IPS-18a (cell line): Measurements from ENCODE around the gene KIAA0825.

Source experiments
- H3K27ac ChIP-seq: one replicate; pipeline ENCODE4 v1.5.1; 2013; ENCODE audit warnings: low read length
- H3K27me3 ChIP-seq: one replicate; pipeline ENCODE4 v1.6.1; 2013; ENCODE audit warnings: mild to moderate bottlenecking, low read length; ENCODE audit not compliant: control insufficient read depth, insufficient read depth
- H3K36me3 ChIP-seq: one replicate; pipeline ENCODE4 v1.6.1; 2013; ENCODE audit warnings: low read depth, low read length; ENCODE audit not compliant: control insufficient read depth
- H3K4me1 ChIP-seq: one replicate; pipeline ENCODE4 v1.6.1; 2013; ENCODE audit warnings: low read depth, low read length; ENCODE audit not compliant: control insufficient read depth
- H3K4me3 ChIP-seq: one replicate; pipeline ENCODE4 v1.5.1; 2013; ENCODE audit warnings: low read length
- H3K9ac ChIP-seq: one replicate; pipeline ENCODE4 v1.6.1; 2013; ENCODE audit warnings: mild to moderate bottlenecking, low read length, moderate library complexity
- H3K9me3 ChIP-seq: one replicate; pipeline ENCODE4 v1.6.1; 2013; ENCODE audit warnings: low read depth, low read length; ENCODE audit not compliant: control insufficient read depth

KIAA0825 gene

DNA sequence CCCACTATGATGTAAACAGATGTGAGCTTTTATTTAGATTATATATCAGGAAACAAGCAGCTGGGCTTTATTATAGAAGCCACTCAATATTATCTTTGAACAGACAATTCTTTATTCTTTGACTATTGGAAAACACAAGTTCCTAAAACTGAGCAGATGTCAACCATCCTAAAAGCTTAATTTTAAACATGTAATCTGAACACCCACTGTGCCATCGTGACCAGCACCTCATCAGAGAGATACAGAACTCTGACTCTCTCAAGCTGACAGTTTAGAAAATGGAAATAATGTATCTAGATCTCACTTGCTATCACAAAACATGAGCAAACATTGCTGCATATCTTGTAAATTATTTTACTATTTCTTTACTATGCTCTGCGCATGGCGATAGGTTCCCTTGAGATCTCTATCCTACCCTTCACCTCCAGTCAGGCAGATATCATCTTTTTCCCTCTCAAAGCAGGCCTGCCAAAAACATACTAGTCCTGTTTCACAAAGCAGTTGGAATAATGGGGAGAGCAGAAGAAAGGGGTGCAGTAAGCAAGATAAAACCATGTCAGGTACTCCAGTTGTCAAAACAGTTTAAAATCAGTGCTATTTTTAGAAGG is 151.0 kb downstream of the KIAA0825 start:
- Histone ChIP-seq H3K27me3 (no peaks in the 10 kb centered on the region), H3K9ac (no peak overlapping the region), H3K36me3 (no peaks in the 10 kb centered on the region), H3K4me1 (no peaks in the 10 kb centered on the region), H3K9me3 (no peaks in the 10 kb centered on the region), H3K4me3 (no peak overlapping the region), H3K27ac (no peak overlapping the region)

DNA sequence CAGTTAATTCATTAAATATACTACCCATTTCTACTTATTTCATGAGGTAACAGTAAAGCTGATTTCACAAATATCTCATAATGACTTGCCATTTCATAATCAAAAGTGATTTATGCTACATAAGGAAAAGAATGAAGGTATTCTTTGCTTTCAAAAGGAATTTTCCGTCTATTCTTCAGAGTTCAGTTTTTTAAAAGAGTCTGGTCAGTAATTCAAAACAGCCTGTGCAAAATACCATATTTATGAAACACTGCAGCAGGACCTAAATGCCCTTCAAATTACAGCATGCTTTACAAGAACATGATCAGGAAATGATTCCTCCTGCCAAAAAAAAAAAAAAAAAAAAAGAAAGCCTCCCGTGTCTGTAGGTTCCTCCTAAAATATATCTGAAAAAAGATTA is 154.7 kb downstream of the KIAA0825 start:
- Histone ChIP-seq H3K27ac (no peak overlapping the region), H3K9me3 (no peaks in the 10 kb centered on the region), H3K9ac (no peak overlapping the region), H3K4me3 (no peak overlapping the region), H3K36me3 (no peaks in the 10 kb centered on the region), H3K4me1 (no peaks in the 10 kb centered on the region), H3K27me3 (no peaks in the 10 kb centered on the region)

DNA sequence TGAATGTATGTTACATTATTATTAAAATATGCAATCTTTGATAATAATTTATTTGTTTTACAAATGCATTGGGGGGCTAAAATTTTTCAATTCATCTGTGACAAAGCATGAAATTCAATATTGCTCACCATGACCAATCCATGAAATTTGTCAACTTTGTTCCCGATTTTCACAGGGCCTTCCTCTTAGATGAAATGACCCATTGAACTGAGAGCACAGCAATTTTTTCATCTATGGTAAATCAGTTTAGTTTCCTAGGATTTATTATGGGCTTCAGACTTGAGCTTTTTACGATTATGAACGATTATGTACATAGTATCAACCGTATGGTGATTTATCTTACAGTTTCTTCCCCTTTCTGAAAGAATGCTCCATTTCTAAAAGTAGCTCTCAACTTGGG is 157.3 kb downstream of the KIAA0825 start:
- Histone ChIP-seq H3K27ac (no peak overlapping the region), H3K4me1 (no peaks in the 10 kb centered on the region), H3K4me3 (no peak overlapping the region), H3K27me3 (no peaks in the 10 kb centered on the region), H3K36me3 (no peaks in the 10 kb centered on the region), H3K9ac (no peak overlapping the region), H3K9me3 (no peaks in the 10 kb centered on the region)

DNA sequence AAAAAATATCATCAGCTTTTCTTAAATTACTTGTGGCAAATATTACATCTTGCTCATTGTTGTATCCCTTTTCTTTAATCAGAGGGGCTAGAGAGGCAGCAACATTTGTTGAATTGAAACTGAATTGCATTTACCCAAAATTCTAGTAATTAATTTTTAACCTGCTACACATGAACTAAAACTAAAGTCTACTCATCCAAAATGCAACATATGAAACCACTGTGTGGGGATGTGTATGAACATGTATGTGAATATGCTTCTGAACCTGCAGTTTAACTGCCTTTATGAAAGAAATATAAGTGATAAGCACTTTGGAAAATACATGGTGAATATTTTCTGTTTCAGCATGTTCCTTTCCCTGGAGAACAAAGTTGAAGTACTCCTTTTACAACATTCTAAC is 158.5 kb downstream of the KIAA0825 start:
- H3K4me1 ChIP-seq: no peaks in the 10 kb centered on the region

DNA sequence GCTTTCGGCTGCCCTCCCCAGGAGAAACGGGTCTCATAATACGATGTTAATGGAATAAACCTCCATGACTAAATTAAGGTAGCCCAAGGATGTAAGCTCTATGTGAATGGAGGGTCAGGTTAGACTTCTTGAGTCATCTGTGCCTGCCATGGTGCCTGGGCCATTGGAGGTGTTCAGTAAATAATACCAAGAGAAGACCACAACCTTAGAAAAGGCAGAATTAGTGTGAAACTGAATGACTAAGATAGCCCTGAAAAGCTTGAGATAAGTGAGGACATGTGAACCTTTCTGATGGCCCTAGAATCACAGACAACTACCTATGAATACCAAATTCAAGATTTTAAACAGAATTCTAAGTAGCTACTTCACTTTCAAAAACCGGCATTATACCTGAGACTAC is 160.6 kb downstream of the KIAA0825 start:
- no peak overlapping the region for H3K9ac ChIP-seq
- no peak overlapping the region for H3K4me3 ChIP-seq
- H3K4me1 ChIP-seq: no peaks in the 10 kb centered on the region

More for the DNA sequence above, 158.5 kb downstream of the KIAA0825 start:
- no peaks in the 10 kb centered on the region for H3K27me3 ChIP-seq
- no peak overlapping the region for H3K27ac ChIP-seq
- H3K4me3 ChIP-seq: no peak overlapping the region
- no peak overlapping the region for H3K9ac ChIP-seq
- H3K9me3 ChIP-seq: no peaks in the 10 kb centered on the region
- H3K36me3 ChIP-seq: no peaks in the 10 kb centered on the region

DNA sequence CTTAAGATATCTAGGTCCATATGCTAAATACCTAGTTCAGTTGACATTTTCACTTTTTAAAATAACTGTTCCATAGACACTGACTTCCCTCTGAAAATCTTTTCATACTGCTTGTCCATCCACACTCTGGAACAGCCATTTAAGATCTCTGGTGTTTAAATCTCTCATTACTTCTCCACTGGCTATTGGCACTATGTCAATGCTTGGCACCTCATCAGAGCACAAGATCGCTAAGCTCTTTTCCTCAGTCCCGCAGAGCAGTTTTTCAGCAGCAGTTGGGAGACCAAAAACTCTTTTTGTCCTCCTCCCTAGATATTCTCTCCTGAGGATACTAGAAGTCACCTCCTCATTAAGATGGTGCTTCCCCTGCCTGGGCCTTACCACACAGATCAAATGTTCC is 172.7 kb downstream of the KIAA0825 start:
- Histone ChIP-seq H3K27me3 (no peaks in the 10 kb centered on the region), H3K9ac (no peak overlapping the region), H3K4me3 (no peak overlapping the region), H3K9me3 (no peaks in the 10 kb centered on the region), H3K27ac (no peak overlapping the region), H3K4me1 (peaks cover 3% of the 10 kb centered on the region), H3K36me3 (no peaks in the 10 kb centered on the region)

More for the DNA sequence above, 160.6 kb downstream of the KIAA0825 start:
- H3K27ac ChIP-seq: no peak overlapping the region
- H3K36me3 ChIP-seq: no peaks in the 10 kb centered on the region
- no peaks in the 10 kb centered on the region for H3K9me3 ChIP-seq
- H3K27me3 ChIP-seq: no peaks in the 10 kb centered on the region

DNA sequence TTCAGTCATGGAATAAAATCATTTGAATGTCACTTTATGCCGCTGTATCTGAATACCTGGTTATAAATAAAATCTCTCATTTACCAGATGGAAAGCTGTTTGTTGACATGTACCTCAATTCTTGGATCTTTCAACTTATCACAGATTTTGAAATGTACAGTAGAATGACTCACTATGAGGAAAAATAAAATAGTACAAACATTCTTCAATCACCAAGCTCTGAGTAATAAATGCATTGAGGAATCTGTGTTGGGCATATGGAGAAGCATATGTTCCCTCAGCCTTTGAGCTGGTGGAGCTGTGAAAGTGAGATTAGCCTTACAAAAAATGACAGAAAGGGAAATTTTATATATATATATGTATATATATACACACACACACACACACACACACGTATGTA is 175.4 kb downstream of the KIAA0825 start:
- H3K9ac ChIP-seq: no peak overlapping the region
- no peaks in the 10 kb centered on the region for H3K27me3 ChIP-seq
- H3K36me3 ChIP-seq: no peaks in the 10 kb centered on the region
- no peaks in the 10 kb centered on the region for H3K4me1 ChIP-seq
- H3K27ac ChIP-seq: no peak overlapping the region
- H3K4me3 ChIP-seq: no peak overlapping the region
- no peaks in the 10 kb centered on the region for H3K9me3 ChIP-seq

DNA sequence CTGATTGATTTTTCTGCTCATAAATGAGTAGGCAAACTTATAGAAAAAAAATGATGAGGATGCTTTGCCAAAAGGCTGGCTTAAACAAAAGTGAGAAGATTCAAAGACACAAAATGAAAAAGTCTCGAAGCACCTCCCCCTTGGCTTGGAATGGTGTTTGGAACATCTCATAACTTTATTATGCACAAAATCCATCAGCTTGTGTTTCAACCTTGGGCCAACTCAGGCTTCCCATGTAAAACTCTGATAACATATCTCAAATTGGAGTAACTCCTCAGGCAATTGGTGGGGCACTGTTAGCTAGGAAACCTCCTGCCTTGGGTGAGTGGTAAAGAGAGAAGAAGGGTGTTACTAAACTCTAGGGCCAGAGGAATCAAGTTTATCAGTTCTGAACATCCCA is 176.3 kb downstream of the KIAA0825 start:
- no peak overlapping the region for H3K27ac ChIP-seq
- no peak overlapping the region for H3K9ac ChIP-seq
- H3K4me3 ChIP-seq: no peak overlapping the region
- H3K36me3 ChIP-seq: no peaks in the 10 kb centered on the region
- H3K9me3 ChIP-seq: no peaks in the 10 kb centered on the region
- H3K4me1 ChIP-seq: no peaks in the 10 kb centered on the region
- H3K27me3 ChIP-seq: no peaks in the 10 kb centered on the region

DNA sequence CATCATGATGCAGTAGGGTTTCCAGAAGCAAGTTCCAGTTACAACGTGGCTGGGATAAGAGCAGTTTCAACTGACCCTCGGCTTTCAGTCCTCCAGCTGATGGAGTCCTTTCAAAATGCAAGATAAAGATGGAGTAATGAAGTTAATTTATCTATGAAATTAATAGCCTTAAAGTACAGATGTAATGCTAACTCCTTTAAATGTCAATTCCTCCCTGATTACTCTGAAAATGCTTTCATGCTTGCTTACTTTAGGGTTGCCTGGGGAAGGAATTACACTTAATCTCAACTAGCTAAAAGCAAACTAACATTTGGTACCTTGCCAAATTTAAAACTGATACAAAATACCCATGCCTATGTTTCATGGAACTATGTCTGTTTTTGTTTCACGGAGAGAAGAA is 178.4 kb downstream of the KIAA0825 start:
- Histone ChIP-seq H3K27me3 (no peaks in the 10 kb centered on the region), H3K36me3 (no peaks in the 10 kb centered on the region), H3K27ac (no peak overlapping the region), H3K9me3 (no peaks in the 10 kb centered on the region), H3K9ac (no peak overlapping the region), H3K4me3 (no peak overlapping the region), H3K4me1 (no peaks in the 10 kb centered on the region)

DNA sequence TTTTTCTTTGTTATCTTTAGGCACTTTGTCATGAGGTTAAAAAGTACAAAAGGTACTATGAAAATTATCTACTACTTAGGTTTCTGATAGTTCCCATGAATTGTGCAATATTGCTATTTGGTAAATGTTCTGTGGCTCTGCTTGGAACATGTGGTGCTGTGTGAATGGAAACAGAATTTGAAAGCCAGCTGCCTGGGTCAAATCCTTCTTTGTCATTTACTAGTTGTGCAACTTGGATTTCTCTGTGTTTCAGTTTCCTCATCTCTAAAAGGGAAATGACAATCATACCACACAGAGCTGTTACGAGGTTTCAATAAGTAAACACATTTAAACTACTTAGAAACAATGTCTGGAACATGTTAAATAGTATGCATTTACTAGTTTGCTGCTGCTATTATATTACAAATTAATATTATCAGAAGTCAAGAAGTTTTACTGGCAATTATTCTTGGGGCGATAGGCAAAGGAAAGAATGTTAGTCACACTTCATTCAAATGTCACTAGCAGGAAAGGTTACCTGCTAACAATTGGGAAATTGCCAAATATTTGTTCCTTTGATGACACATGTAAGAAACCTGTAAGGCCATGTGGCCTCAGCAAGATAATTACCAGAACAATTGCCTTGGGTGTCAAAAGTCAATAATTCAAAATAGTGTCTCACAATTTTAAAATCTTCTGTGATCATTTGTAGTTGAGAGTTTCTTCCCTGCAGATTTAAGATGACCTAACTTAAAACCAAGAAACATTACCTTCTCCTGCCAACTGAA is 184.8 kb downstream of the KIAA0825 start:
- H3K9ac ChIP-seq: no peak overlapping the region
- no peaks in the 10 kb centered on the region for H3K4me1 ChIP-seq
- H3K27me3 ChIP-seq: no peaks in the 10 kb centered on the region
- H3K4me3 ChIP-seq: no peak overlapping the region
- H3K27ac ChIP-seq: no peak overlapping the region
- H3K36me3 ChIP-seq: no peaks in the 10 kb centered on the region
- H3K9me3 ChIP-seq: no peaks in the 10 kb centered on the region

DNA sequence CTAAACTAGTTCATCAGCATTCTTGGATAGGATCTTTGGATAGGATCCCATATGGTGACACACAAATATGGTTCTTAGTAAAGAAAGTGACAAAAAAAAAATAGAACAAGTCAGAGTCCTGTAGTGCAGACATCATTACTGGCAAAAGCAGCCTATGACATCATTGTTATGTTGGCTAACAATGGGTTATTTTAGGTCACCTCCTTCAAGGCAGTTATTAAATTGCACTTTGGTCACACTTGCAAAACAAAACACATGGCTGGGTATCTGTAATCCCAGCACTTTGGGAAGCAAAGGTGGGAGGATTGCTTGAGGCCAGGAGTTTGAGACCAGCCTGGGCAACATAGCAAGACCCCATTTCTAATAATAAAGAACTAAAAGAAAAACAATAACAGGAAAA is 185.9 kb downstream of the KIAA0825 start:
- no peak overlapping the region for H3K27ac ChIP-seq
- H3K27me3 ChIP-seq: no peaks in the 10 kb centered on the region
- H3K9ac ChIP-seq: no peak overlapping the region
- no peaks in the 10 kb centered on the region for H3K9me3 ChIP-seq
- H3K4me3 ChIP-seq: no peak overlapping the region
- H3K4me1 ChIP-seq: no peaks in the 10 kb centered on the region
- H3K36me3 ChIP-seq: no peaks in the 10 kb centered on the region

DNA sequence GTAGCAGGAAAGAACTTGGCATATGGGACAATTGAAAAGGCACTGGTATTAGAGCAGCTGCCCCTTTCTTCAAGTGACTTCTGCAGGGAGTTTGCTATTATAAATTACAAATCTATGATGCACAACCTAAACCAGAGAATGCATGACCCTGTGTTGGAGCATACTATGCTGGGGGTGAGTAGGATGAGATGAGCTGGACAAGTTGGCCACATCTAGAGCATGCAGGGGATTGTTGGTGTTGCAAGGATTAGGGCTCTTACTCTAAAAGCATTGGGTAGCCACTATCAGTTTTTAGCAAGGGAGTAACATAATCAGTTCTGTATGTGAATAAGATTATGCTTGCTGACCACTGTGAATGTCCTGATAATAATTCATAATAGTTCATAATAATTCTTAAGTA is 186.7 kb downstream of the KIAA0825 start:
- H3K27me3 ChIP-seq: no peaks in the 10 kb centered on the region
- H3K9me3 ChIP-seq: no peaks in the 10 kb centered on the region
- no peak overlapping the region for H3K9ac ChIP-seq
- no peak overlapping the region for H3K4me3 ChIP-seq
- no peak overlapping the region for H3K27ac ChIP-seq
- H3K36me3 ChIP-seq: no peaks in the 10 kb centered on the region
- H3K4me1 ChIP-seq: no peaks in the 10 kb centered on the region
